ENCODE results near the gene TECTA. TPM values are rescaled to one million over a fixed set of nuclear protein-coding genes. Genes with fewer than 3 reads are reported as not detected.

The TECTA gene
- total RNA-seq, 2 experiments from 2014 or later: 0.16 to 0.41 TPM

- no peak overlapping the region for H3K27ac Mint-ChIP-seq
- CTCF ChIA-PET: interaction anchor here (3.7 kb wide), 1 partner anchor 17 kb away, joined by 15 read pairs; no protein-coding TSS in a partner anchor
- H3K4me1 Mint-ChIP-seq (ENCODE audit: low read depth): no peaks in the 10 kb centered on the region
- DNase-seq: no peak
- POLR2A ChIA-PET: no interaction called here
- intact Hi-C loops (cut with micrococcal nuclease): no loop called here
- H3K9me3 Mint-ChIP-seq: no peaks in the 10 kb centered on the region
- TF ChIP-seq, protein P1, sequence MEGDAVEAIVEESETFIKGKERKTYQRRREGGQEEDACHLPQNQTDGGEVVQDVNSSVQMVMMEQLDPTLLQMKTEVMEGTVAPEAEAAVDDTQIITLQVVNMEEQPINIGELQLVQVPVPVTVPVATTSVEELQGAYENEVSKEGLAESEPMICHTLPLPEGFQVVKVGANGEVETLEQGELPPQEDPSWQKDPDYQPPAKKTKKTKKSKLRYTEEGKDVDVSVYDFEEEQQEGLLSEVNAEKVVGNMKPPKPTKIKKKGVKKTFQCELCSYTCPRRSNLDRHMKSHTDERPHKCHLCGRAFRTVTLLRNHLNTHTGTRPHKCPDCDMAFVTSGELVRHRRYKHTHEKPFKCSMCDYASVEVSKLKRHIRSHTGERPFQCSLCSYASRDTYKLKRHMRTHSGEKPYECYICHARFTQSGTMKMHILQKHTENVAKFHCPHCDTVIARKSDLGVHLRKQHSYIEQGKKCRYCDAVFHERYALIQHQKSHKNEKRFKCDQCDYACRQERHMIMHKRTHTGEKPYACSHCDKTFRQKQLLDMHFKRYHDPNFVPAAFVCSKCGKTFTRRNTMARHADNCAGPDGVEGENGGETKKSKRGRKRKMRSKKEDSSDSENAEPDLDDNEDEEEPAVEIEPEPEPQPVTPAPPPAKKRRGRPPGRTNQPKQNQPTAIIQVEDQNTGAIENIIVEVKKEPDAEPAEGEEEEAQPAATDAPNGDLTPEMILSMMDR (IDR thresholded peaks at IDR 0.05): no peak
- H3K4me3 Mint-ChIP-seq: no peak overlapping the region
- H3K36me3 Mint-ChIP-seq (ENCODE audit: low read depth): no peaks in the 10 kb centered on the region
- no peak for ATAC-seq
- peaks cover 31% of the 10 kb centered on the region for H3K27me3 Mint-ChIP-seq
These were observed 110.6 kb downstream of the TECTA start for GRCh38 chr11:121211626-121212025.

GRCh38 chr11:121212536-121213361 is 111.7 kb downstream of the TECTA start:
- intact Hi-C loops (cut with micrococcal nuclease): no loop called here
- H3K9me3 Mint-ChIP-seq: no peaks in the 10 kb centered on the region
- H3K36me3 Mint-ChIP-seq (ENCODE audit: low read depth): no peaks in the 10 kb centered on the region
- no peak overlapping the region for H3K4me3 Mint-ChIP-seq
- no peak overlapping the region for H3K27ac Mint-ChIP-seq
- peaks cover 29% of the 10 kb centered on the region for H3K27me3 Mint-ChIP-seq
- DNase-seq (no peak), ATAC-seq (no peak)
- ChIA-PET POLR2A (no interaction called here), CTCF (interaction anchor here (3.7 kb wide), 1 partner anchor 18 kb away, joined by 15 read pairs; no protein-coding TSS in a partner anchor)
- no peaks in the 10 kb centered on the region for H3K4me1 Mint-ChIP-seq (ENCODE audit: low read depth)
- TF ChIP-seq, protein P1 (IDR thresholded peaks at IDR 0.05): no peak

GRCh38 chr11:121213362-121213893 is 112.4 kb downstream of the TECTA start:
- no peak overlapping the region for H3K27ac Mint-ChIP-seq
- no peaks in the 10 kb centered on the region for H3K9me3 Mint-ChIP-seq
- no peaks in the 10 kb centered on the region for H3K36me3 Mint-ChIP-seq (ENCODE audit: low read depth)
- ATAC-seq: no peak
- intact Hi-C loops (cut with micrococcal nuclease): no loop called here
- ChIA-PET POLR2A (no interaction called here), CTCF (interaction anchor here (3.7 kb wide), 1 partner anchor 19 kb away, joined by 15 read pairs; no protein-coding TSS in a partner anchor)
- TF ChIP-seq, protein P1 (IDR thresholded peaks at IDR 0.05): no peak
- H3K27me3 Mint-ChIP-seq: peaks cover 27% of the 10 kb centered on the region
- no peaks in the 10 kb centered on the region for H3K4me1 Mint-ChIP-seq (ENCODE audit: low read depth)
- DNase-seq: no peak
- no peak overlapping the region for H3K4me3 Mint-ChIP-seq

GRCh38 chr11:121214861-121215260 is 113.8 kb downstream of the TECTA start:
- POLR2A ChIA-PET: no interaction called here

More at GRCh38 chr11:121214861-121215260, 113.8 kb downstream of the TECTA start:
- H3K36me3 Mint-ChIP-seq (ENCODE audit: low read depth): no peaks in the 10 kb centered on the region
- intact Hi-C loops (cut with micrococcal nuclease): no loop called here
- H3K27ac Mint-ChIP-seq: no peak overlapping the region
- no peak overlapping the region for H3K4me3 Mint-ChIP-seq
- H3K4me1 Mint-ChIP-seq (ENCODE audit: low read depth): no peaks in the 10 kb centered on the region
- TF ChIP-seq, protein P1 (IDR thresholded peaks at IDR 0.05): no peak
- DNase-seq (no peak), ATAC-seq (no peak)
- CTCF ChIA-PET: interaction anchor here (3.7 kb wide), 1 partner anchor 20 kb away, joined by 15 read pairs; no protein-coding TSS in a partner anchor
- H3K9me3 Mint-ChIP-seq: no peaks in the 10 kb centered on the region
- H3K27me3 Mint-ChIP-seq: peaks cover 26% of the 10 kb centered on the region

Data from activated CD8-positive, alpha-beta T cell treated with anti-CD3 and anti-CD28 coated beads for 36 hours (primary cell).